ENCODE measurements around the gene AKAP11.

The AKAP11 gene

GRCh38 chr13:42275098-42275471 is 3.1 kb downstream of the AKAP11 start:
- peak; percentile 74 for DNase-seq (ENCODE audit: extremely low read depth, insufficient read length)
- Histone ChIP-seq H3K36me3 (ENCODE audit: control insufficient read depth, insufficient read depth, low read length) (no peaks in the 10 kb centered on the region), H3K27me3 (replicated peaks; ENCODE audit: control insufficient read depth, insufficient read depth, low read length) (no peaks in the 10 kb centered on the region), H3K4me3 (replicated peaks; ENCODE audit: low read depth, low read length) (peak overlapping the region; percentile 84)
- TF ChIP-seq, protein P1, sequence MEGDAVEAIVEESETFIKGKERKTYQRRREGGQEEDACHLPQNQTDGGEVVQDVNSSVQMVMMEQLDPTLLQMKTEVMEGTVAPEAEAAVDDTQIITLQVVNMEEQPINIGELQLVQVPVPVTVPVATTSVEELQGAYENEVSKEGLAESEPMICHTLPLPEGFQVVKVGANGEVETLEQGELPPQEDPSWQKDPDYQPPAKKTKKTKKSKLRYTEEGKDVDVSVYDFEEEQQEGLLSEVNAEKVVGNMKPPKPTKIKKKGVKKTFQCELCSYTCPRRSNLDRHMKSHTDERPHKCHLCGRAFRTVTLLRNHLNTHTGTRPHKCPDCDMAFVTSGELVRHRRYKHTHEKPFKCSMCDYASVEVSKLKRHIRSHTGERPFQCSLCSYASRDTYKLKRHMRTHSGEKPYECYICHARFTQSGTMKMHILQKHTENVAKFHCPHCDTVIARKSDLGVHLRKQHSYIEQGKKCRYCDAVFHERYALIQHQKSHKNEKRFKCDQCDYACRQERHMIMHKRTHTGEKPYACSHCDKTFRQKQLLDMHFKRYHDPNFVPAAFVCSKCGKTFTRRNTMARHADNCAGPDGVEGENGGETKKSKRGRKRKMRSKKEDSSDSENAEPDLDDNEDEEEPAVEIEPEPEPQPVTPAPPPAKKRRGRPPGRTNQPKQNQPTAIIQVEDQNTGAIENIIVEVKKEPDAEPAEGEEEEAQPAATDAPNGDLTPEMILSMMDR (IDR thresholded peaks at IDR 0.05; ENCODE audit: insufficient read depth, low read length, poor library complexity, severe bottlenecking) = no peak

GRCh38 chr13:42275506-42275905 is 3.6 kb downstream of the AKAP11 start:
- H3K4me3 ChIP-seq (replicated peaks; ENCODE audit: low read depth, low read length) = peak overlapping the region; percentile 84
- no peaks in the 10 kb centered on the region for H3K27me3 ChIP-seq (replicated peaks; ENCODE audit: control insufficient read depth, insufficient read depth, low read length)
- no peak for DNase-seq (ENCODE audit: extremely low read depth, insufficient read length)
- TF ChIP-seq, protein P1 (IDR thresholded peaks at IDR 0.05; ENCODE audit: insufficient read depth, low read length, poor library complexity, severe bottlenecking) = no peak
- H3K36me3 ChIP-seq (ENCODE audit: control insufficient read depth, insufficient read depth, low read length) = no peaks in the 10 kb centered on the region

GRCh38 chr13:42276683-42277082 is 4.7 kb downstream of the AKAP11 start:
- H3K27me3 ChIP-seq (replicated peaks; ENCODE audit: control insufficient read depth, insufficient read depth, low read length) = no peaks in the 10 kb centered on the region
- peak overlapping the region; percentile 40 for H3K4me3 ChIP-seq (replicated peaks; ENCODE audit: low read depth, low read length)

DNA sequence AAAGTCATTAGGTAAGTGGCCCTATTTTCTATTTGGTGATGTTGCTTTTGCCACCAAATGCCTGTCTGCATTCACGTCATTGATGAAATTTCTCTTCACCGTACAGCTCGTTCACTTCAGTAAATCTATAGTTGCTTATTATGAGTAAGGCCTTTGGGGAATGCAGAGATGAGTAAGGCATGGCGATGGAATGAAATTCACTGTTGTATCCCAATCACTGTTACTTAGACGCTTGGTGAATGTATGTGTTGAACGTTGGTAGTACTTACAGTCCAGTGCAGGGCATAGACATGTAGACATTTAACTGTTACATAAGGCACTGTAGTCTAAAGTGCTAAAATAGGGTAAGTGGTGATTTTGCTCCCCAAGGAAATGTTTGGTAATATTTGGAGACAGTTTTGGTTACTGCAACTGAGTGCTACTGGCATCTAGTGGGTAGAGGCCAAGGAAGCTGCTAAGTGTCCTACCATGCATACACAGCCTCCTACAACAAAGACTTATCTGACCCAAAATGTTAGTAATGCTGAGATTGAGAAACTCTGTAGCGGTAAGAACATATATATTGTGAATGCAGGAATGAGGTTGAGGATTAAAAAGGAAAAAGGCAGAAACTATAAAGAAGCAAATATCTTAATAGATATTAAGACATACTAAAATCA is 5.8 kb downstream of the AKAP11 start:
- TF ChIP-seq, protein P1 (IDR thresholded peaks at IDR 0.05; ENCODE audit: insufficient read depth, low read length, poor library complexity, severe bottlenecking) = no peak
- H3K36me3 ChIP-seq (ENCODE audit: control insufficient read depth, insufficient read depth, low read length) = no peaks in the 10 kb centered on the region
- H3K4me3 ChIP-seq (replicated peaks; ENCODE audit: low read depth, low read length) = peak overlapping the region; percentile 49
- DNase-seq (ENCODE audit: extremely low read depth, insufficient read length) = no peak
- no peaks in the 10 kb centered on the region for H3K27me3 ChIP-seq (replicated peaks; ENCODE audit: control insufficient read depth, insufficient read depth, low read length)

More at GRCh38 chr13:42276683-42277082, 4.7 kb downstream of the AKAP11 start:
- TF ChIP-seq, protein P1 (IDR thresholded peaks at IDR 0.05; ENCODE audit: insufficient read depth, low read length, poor library complexity, severe bottlenecking) = no peak
- DNase-seq (ENCODE audit: extremely low read depth, insufficient read length) = no peak
- H3K36me3 ChIP-seq (ENCODE audit: control insufficient read depth, insufficient read depth, low read length) = no peaks in the 10 kb centered on the region

DNA sequence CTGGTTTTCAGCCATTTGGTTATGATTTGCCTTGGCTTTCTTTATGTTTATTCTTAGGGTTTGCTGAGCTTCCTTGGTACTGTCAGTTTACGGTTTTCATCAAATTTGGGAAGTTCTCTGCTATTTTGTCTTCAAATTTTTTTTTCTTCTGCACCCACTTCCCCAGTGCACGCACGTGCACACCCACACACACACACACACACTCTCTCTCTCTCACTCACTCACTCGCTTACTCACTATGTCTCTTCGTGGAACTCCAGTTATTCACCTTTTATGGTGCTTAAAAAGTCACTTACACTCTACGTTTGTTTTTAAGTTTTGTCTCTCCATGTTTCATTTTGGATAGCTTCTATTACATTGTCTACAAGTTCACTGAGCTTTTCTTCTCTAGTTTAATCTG is 7.1 kb downstream of the AKAP11 start:
- Histone ChIP-seq H3K4me3 (replicated peaks; ENCODE audit: low read depth, low read length) (peak overlapping the region; percentile 25), H3K27me3 (replicated peaks; ENCODE audit: control insufficient read depth, insufficient read depth, low read length) (no peaks in the 10 kb centered on the region), H3K36me3 (ENCODE audit: control insufficient read depth, insufficient read depth, low read length) (no peaks in the 10 kb centered on the region)
- TF ChIP-seq, protein P1 (IDR thresholded peaks at IDR 0.05; ENCODE audit: insufficient read depth, low read length, poor library complexity, severe bottlenecking) = no peak
- DNase-seq (ENCODE audit: extremely low read depth, insufficient read length) = no peak

- no peak for DNase-seq (ENCODE audit: extremely low read depth, insufficient read length)
- Histone ChIP-seq H3K36me3 (ENCODE audit: control insufficient read depth, insufficient read depth, low read length) (no peaks in the 10 kb centered on the region), H3K27me3 (replicated peaks; ENCODE audit: control insufficient read depth, insufficient read depth, low read length) (no peaks in the 10 kb centered on the region), H3K4me3 (replicated peaks; ENCODE audit: low read depth, low read length) (no peak overlapping the region)
- TF ChIP-seq, protein P1 (IDR thresholded peaks at IDR 0.05; ENCODE audit: insufficient read depth, low read length, poor library complexity, severe bottlenecking) = no peak
Measured at GRCh38 chr13:42279986-42280385, 8.0 kb downstream of the AKAP11 start.

Data from GM06990 (cell line).